Right renal pelvis (tissue), 4 donors: ENCODE results near the gene NLRC4. TPM values are rescaled to one million over a fixed set of nuclear protein-coding genes. Genes with fewer than 3 reads are reported as not detected.
"Not testable (repeated sequence)": the region's sequence is repeated elsewhere in the genome, so short reads cannot be mapped to it uniquely, and the experiment has no call there.

ENCODE experiments used
- DNase-seq, 4 donors: peaks; one replicate each; pipeline ENCODE4 v3.0.0-alpha.2; 2013; ENCODE audit warnings: low read depth in 4 of 4, low spot score in 3 of 4, missing footprints in 1 of 4
- polyA plus RNA-seq, 4 donors: library from polyadenylated mRNA; unstranded; fragments of 120-200 nt; gene quantifications; one replicate each; pipeline ENCODE4 v1.2.1, GENCODE V29; 2013; ENCODE audit not compliant: insufficient read length in 4 of 4

Gene NLRC4
- 1 to 10 TPM in 1 of 4 donors, under 1 TPM in 3; 0.80 to 1.3 (median 0.89) TPM for polyA plus RNA-seq

GRCh38 chr2:32264422-32265105 lies at the start of gene NLRC4:
TSS of gene NLRC4 (minus strand) at chr2:32264886. CDS start at chr2:32256775, 8,111 bp downstream.
- no peak for DNase-seq

GRCh38 chr2:32310577-32310976 lies 45.9 kb upstream of the NLRC4 start:
- no peak for DNase-seq

- DNase-seq, result not testable (repeated sequence)
Measured at GRCh38 chr2:32293966-32294562, 29.4 kb upstream of the NLRC4 start.

- not testable (repeated sequence) for DNase-seq
Measured at GRCh38 chr2:32293493-32293892, 28.8 kb upstream of the NLRC4 start.

DNA sequence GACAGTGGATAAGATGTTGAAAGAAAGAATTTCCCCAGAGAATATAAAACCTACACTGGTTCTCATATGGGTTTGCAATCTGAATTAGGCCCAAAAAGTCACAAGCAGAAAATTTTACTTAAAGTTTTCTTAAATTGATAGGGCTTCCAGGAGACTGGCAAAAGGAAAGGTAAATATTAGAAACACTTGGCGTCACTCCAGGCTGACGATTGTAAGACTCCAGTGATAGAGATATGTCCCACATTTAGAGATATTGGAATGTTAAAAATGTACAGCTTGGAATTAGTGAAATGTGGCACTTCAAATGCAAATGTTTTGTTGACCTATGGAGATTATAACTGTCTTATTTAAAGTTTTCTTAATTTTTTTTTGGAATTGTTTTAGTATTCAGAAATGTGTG lies 27.1 kb upstream of the NLRC4 start:
- DNase-seq, result no peak

- no peak for DNase-seq
Measured at GRCh38 chr2:32290000-32290339, 25.3 kb upstream of the NLRC4 start.

GRCh38 chr2:32289165-32289999 lies 24.7 kb upstream of the NLRC4 start:
- no peak for DNase-seq

- DNase-seq, result no peak
Measured at GRCh38 chr2:32284321-32284720, 19.6 kb upstream of the NLRC4 start.

DNA sequence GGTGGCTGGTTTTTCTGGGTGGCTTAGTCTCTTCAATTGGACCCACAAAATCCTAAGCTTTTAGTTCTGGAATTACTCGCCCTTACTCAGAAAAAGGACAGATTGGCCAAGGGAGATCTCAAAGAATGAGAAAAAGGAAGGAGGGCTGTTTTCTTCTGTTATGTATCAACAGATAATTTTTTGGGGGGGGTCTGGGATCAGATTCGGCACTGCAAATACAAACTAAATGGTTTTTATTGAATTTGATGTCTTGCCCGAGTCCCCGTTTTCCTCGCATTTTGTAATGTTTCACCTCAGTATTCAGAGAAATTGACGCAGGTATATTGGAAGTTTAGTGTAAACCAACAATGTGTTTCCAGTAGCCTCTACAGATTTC lies 13.8 kb upstream of the NLRC4 start:
- DNase-seq, result no peak

DNA sequence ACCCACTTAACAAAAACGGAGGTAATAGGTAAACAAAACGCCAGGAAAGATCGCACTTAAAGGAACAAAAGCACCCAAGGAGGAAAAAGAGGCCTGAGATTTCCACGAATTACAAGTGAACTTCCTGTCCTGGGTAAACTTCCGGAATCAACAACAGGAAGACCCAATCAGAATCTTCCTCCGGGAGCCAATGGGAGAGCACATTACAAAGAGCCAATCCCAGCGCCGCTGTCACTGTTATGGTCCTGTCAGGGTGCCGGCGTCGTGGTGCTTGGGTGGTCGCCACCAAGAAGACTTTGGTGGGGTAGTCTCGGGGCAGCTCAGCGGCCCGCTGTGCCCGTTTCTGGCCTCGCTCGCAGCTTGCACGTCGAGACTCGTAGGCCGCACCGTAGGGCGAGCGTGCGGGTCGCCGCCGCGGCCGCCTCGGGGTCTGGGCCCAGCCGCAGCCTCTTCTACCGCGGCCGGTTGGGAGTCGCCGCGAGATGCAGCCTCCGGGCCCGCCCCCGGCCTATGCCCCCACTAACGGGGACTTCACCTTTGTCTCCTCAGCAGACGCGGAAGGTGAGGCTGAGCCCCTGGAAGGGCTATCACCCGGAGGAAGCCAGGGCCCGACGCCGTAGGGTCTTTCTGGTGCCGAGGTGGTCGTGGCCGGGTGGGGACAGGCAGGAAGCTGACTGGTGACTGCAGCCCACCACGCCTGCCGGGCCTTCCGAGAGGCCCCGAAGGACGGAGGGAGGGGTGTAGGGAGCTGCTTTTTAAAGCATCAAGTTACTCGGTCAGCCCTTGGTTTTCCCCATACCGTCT lies 13.2 kb upstream of the NLRC4 start, which contains the start of gene YIPF4:
TSS of gene YIPF4 (plus strand) at position 231 of the 804 bp plus-strand sequence. CDS start at position 483, 252 bp downstream.
- DNase-seq, result peak; percentile 91 to 93 (median 92)

GRCh38 chr2:32277363-32277673 lies 12.6 kb upstream of the NLRC4 start:
- DNase-seq, result no peak

DNA sequence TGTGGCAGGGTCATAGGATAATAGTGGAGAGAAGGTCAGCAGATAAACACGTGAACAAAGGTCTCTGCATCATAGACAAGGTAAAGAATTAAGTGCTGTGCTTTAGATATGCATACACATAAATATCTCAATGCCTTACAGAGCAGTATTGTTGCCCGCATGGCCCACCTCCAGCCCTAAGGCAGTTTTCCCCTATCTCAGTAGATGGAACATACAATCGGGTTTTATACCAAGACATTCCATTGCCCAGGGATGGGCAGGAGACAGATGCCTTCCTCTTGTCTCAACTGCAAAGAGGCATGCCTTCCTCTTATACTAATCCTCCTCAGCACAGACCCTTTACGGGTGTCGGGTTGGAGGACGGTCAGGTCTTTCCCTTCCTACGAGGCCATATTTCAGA lies 11.1 kb upstream of the NLRC4 start:
- DNase-seq, result not testable (repeated sequence)

GRCh38 chr2:32274289-32274688 lies 9.6 kb upstream of the NLRC4 start:
- no peak for DNase-seq

- DNase-seq, result no peak
Measured at GRCh38 chr2:32272279-32272678, 7.6 kb upstream of the NLRC4 start.

- DNase-seq, result no peak
Measured at GRCh38 chr2:32271063-32271462, 6.4 kb upstream of the NLRC4 start.

DNA sequence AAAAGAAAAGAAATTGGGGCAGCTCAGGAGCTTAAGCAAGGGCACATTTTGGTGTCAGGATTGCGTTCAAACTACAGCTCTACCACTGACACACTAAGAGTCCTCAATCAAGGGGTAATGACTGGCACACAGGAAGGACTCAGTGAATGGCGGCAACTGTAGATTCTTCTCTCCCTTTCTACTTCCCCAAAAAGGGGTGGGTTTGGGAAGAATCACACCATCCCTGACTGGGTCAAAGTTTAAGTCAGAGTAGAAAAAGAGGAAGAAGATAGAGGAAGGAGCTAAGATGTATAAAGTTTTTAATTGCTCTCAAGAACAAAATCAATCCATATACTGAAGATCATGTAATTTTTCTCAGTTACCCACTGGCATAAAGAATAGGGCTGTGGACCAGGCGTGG lies 2.6 kb downstream of the NLRC4 start:
- DNase-seq, result no peak

DNA sequence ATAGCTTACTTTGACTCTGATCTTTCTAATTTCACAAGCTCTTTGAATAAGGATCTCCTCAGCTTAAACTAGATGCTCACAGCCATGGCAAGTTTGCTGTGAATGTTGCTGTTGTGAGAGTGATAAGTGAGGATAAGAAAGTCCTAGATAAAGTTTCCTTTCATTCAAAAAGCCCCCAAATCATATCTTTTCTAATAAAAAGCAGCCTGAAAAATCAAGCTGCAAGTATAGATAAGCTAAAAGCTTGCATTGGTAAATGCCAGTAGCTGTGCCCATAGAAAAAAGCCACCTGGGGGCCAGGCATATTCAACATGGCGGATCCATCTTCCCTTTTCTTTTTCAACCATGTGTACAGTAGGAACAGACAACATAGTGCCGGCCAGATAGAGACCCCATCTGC lies 4.3 kb downstream of the NLRC4 start:
- DNase-seq, result no peak

GRCh38 chr2:32258242-32258641 lies 6.4 kb downstream of the NLRC4 start:
- DNase-seq, result no peak

GRCh38 chr2:32250290-32250689 lies 14.4 kb downstream of the NLRC4 start:
- no peak for DNase-seq

- DNase-seq, result no peak
Measured at GRCh38 chr2:32249731-32250236, 14.9 kb downstream of the NLRC4 start.

DNA sequence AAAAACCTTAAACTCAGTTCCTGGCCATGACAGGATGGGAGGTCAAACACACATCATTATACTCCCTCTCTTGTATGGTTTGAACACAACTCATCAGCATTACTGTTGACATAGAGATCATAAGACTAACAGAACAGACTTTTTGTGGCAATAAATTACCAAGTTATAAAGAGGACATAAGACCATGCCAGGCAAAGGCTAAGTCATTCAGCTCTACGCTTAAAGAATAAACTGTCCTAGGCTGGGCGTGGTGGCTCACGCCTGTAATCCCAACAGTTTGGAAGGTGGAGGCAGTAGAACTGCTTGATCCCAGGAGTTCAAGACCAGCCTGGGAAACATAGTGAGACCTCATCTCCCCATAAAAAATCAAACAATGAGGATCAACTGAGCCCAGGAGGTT lies 16.4 kb downstream of the NLRC4 start:
- DNase-seq, result no peak
